Mesenchymal stem cell (in vitro differentiated cells and primary cell): ENCODE results near the gene ABCA6.

Experiments
- DNase-seq: peaks from one replicate; pipeline ENCODE4 v3.0.0-alpha.2; 2013
- H2AFZ ChIP-seq: one replicate; pipeline ENCODE4 v1.6.1; 2013; ENCODE audit warnings: low read depth, mild to moderate bottlenecking, control low read depth, inconsistent platforms, low read length, moderate library complexity
- H2AK5ac ChIP-seq: 2 replicates; pipeline ENCODE4 v1.6.1; 2013; ENCODE audit warnings: low read length, moderate library complexity, mild to moderate bottlenecking, inconsistent platforms; ENCODE audit not compliant: severe bottlenecking
- H2BK120ac ChIP-seq: one replicate; pipeline ENCODE4 v1.6.1; 2013; ENCODE audit warnings: low read depth, mild to moderate bottlenecking, inconsistent platforms, low read length, moderate library complexity
- H2BK12ac ChIP-seq, 2 experiments: one replicate each; pipeline ENCODE4 v1.6.1; 2013; ENCODE audit warnings: inconsistent platforms in 2 of 2, low read length in 2 of 2, mild to moderate bottlenecking in 2 of 2, moderate library complexity in 2 of 2, control low read depth in 1 of 2
- H2BK15ac ChIP-seq: one replicate; pipeline ENCODE4 v1.6.1; 2013; ENCODE audit warnings: mild to moderate bottlenecking, low read depth, inconsistent platforms; ENCODE audit not compliant: poor library complexity, severe bottlenecking
- H2BK5ac ChIP-seq: 2 replicates; pipeline ENCODE4 v1.6.1; 2013; ENCODE audit warnings: low read depth, mild to moderate bottlenecking, low read length, control low read depth, inconsistent platforms; ENCODE audit not compliant: poor library complexity, severe bottlenecking
- H3K14ac ChIP-seq, 2 experiments: one replicate each; pipeline ENCODE4 v1.6.1; 2013; ENCODE audit warnings: inconsistent platforms in 2 of 2, low read length in 2 of 2, control low read depth in 1 of 2, mild to moderate bottlenecking in 1 of 2, moderate library complexity in 1 of 2
- H3K18ac ChIP-seq, 2 experiments: one replicate each; pipeline ENCODE4 v1.6.1; 2013; ENCODE audit warnings: inconsistent platforms in 2 of 2, low read length in 2 of 2, control low read depth in 1 of 2, low read depth in 1 of 2, mild to moderate bottlenecking in 1 of 2
- H3K23ac ChIP-seq, 2 experiments: one replicate each; pipeline ENCODE4 v1.6.1; 2013; ENCODE audit warnings: inconsistent platforms in 2 of 2, low read length in 2 of 2, mild to moderate bottlenecking in 2 of 2, moderate library complexity in 2 of 2, control low read depth in 1 of 2
- H3K27ac ChIP-seq: 2 replicates; pipeline ENCODE4 v1.5.1; 2013; ENCODE audit warnings: mild to moderate bottlenecking, moderate library complexity, low read length, control low read depth, inconsistent platforms; ENCODE audit not compliant: poor library complexity, severe bottlenecking
- H3K27me3 ChIP-seq, 2 experiments: 2 replicates each; pipeline versions ENCODE4 v1.6.1 to v1.7.0; 2013; ENCODE audit warnings: low read length in 2 of 2, mild to moderate bottlenecking in 2 of 2, moderate library complexity in 2 of 2, control low read depth in 1 of 2, inconsistent platforms in 1 of 2; ENCODE audit not compliant: control insufficient read depth in 1 of 2, insufficient read depth in 1 of 2
- H3K36me3 ChIP-seq, 2 experiments: 2 replicates each; pipeline versions ENCODE4 v1.6.1 to v1.7.0; 2013; ENCODE audit warnings: low read length in 2 of 2, control low read depth in 1 of 2, inconsistent platforms in 1 of 2, low read depth in 1 of 2, mild to moderate bottlenecking in 1 of 2; ENCODE audit not compliant: insufficient read depth in 2 of 2, control insufficient read depth in 1 of 2
- H3K4ac ChIP-seq, 2 experiments: one replicate each; pipeline ENCODE4 v1.6.1; 2013; ENCODE audit warnings: inconsistent platforms in 2 of 2, low read length in 2 of 2, mild to moderate bottlenecking in 2 of 2, moderate library complexity in 2 of 2, control low read depth in 1 of 2, low read depth in 1 of 2
- H3K4me1 ChIP-seq: 2 replicates; pipeline ENCODE4 v1.6.1; 2013; ENCODE audit warnings: low read depth, low read length, control low read depth; ENCODE audit not compliant: control insufficient read depth, insufficient read depth
- H3K4me2 ChIP-seq: 2 replicates; pipeline ENCODE4 v1.6.1; 2013; ENCODE audit warnings: low read length, mild to moderate bottlenecking, inconsistent platforms; ENCODE audit not compliant: poor library complexity, severe bottlenecking
- H3K4me3 ChIP-seq, 2 experiments: 2 replicates each; pipeline versions ENCODE4 v1.5.1 to v1.7.0; 2013; ENCODE audit warnings: low read length in 2 of 2, mild to moderate bottlenecking in 2 of 2, control low read depth in 1 of 2, low read depth in 1 of 2; ENCODE audit not compliant: insufficient read depth in 1 of 2
- H3K79me1 ChIP-seq: replicated peaks from 2 replicates; pipeline ENCODE4 v1.6.1; 2013; ENCODE audit warnings: mild to moderate bottlenecking, control low read depth, low read length, inconsistent platforms; ENCODE audit not compliant: poor library complexity, severe bottlenecking
- H3K9ac ChIP-seq: 2 replicates; pipeline ENCODE4 v1.7.0; 2013; ENCODE audit warnings: mild to moderate bottlenecking, low read length, moderate library complexity
- H3K9me3 ChIP-seq: 2 replicates; pipeline ENCODE4 v1.7.0; 2013; ENCODE audit warnings: mild to moderate bottlenecking, low read length; ENCODE audit not compliant: control insufficient read depth
- H4K8ac ChIP-seq: one replicate; pipeline ENCODE4 v1.6.1; 2013; ENCODE audit warnings: inconsistent platforms, mild to moderate bottlenecking, low read length, moderate library complexity
- H4K91ac ChIP-seq: one replicate; pipeline ENCODE4 v1.6.1; 2013; ENCODE audit warnings: mild to moderate bottlenecking, low read length, inconsistent platforms
- WGBS: methylation state at CpG from one replicate; pipeline ENCODE4 v1.1.7; 2013; ENCODE audit warnings: mixed read lengths; 5-methylcytosine and 5-hydroxymethylcytosine counted together

The ABCA6 gene

GRCh38 chr17:69043098-69043734, 98.5 kb downstream of the ABCA6 start:
- DNase-seq: no peak
- 92% methylated on average over 2 of the region's 6 CpGs for WGBS

GRCh38 chr17:69042308-69042707, 99.4 kb downstream of the ABCA6 start:
- Histone ChIP-seq H3K9me3 (peaks cover 13% of the 10 kb centered on the region), H3K27me3 (no peaks in the 10 kb centered on the region), H3K14ac (no peak overlapping the region), H2BK15ac (no peak overlapping the region), H2BK5ac (no peak overlapping the region), H3K23ac (no peak overlapping the region), H2BK120ac (no peak overlapping the region), H3K79me1 (no peaks in the 10 kb centered on the region), H3K4me1 (no peaks in the 10 kb centered on the region), H4K8ac (no peak overlapping the region), H2BK12ac (no peak overlapping the region), H2AK5ac (no peak overlapping the region), H2AFZ (no peak overlapping the region), H3K4me2 (no peak overlapping the region), H3K9ac (no peak overlapping the region), H3K36me3 (peaks cover 0 to 85% of the 10 kb centered on the region in 2 experiments), H3K4ac (no peak overlapping the region), H4K91ac (no peak overlapping the region), H3K18ac (no peak overlapping the region), H3K27ac (no peak overlapping the region), H3K4me3 (no peak overlapping the region)
- no peak for DNase-seq
- 94% methylated on average over 2 of the region's 5 CpGs for WGBS

More at GRCh38 chr17:69043098-69043734, 98.5 kb downstream of the ABCA6 start:
- H2BK15ac ChIP-seq: peak overlapping the region; percentile 28
- peaks cover 0 to 80% of the 10 kb centered on the region in 2 experiments for H3K36me3 ChIP-seq
- H3K27me3 ChIP-seq: no peaks in the 10 kb centered on the region
- no peak overlapping the region for H2BK5ac ChIP-seq
- no peak overlapping the region for H2AK5ac ChIP-seq
- H3K4me2 ChIP-seq: no peak overlapping the region
- H3K9ac ChIP-seq: no peak overlapping the region
- H3K14ac ChIP-seq: no peak overlapping the region
- no peak overlapping the region for H2BK120ac ChIP-seq
- H3K4me1 ChIP-seq: no peaks in the 10 kb centered on the region
- no peak overlapping the region for H3K23ac ChIP-seq
- peak overlapping the region; percentile 39 for H4K91ac ChIP-seq
- peaks cover 6% of the 10 kb centered on the region for H3K9me3 ChIP-seq
- H3K18ac ChIP-seq: peak overlapping the region in 1 of 2 experiments; percentile 62
- H3K27ac ChIP-seq: no peak overlapping the region
- H3K4me3 ChIP-seq: no peak overlapping the region
- no peak overlapping the region for H2BK12ac ChIP-seq
- H3K79me1 ChIP-seq: no peaks in the 10 kb centered on the region
- no peak overlapping the region for H4K8ac ChIP-seq
- no peak overlapping the region for H2AFZ ChIP-seq
- no peak overlapping the region for H3K4ac ChIP-seq

DNA sequence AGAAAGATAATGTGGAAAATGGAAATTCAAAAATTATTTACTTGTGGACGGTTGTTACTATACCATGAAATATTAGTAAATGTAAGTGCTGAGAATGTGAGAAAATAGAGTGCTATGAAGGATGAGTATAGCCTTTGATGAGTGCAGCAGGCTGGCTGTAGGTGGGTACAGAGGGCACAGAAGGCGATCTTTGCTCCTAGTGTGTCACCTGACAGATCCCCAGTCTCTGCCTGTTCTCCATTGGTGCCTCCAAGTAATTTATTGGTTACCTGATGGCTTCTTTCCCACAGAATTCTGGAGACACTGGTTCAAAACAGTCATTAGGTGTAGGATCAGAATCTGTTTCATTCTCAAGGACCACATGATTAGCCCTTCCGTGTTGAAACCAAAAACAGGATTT, 109.9 kb downstream of the ABCA6 start:
- H3K27ac ChIP-seq: no peak overlapping the region
- no peak overlapping the region for H2BK15ac ChIP-seq
- no peak overlapping the region for H3K14ac ChIP-seq
- no peak overlapping the region for H2BK12ac ChIP-seq
- H3K9me3 ChIP-seq: peaks cover under 1% of the 10 kb centered on the region
- no peak overlapping the region for H4K8ac ChIP-seq
- H3K4me2 ChIP-seq: no peak overlapping the region
- H2BK120ac ChIP-seq: no peak overlapping the region
- no peaks in the 10 kb centered on the region for H3K4me1 ChIP-seq
- no peak for DNase-seq
- H3K79me1 ChIP-seq: no peaks in the 10 kb centered on the region
- H2AK5ac ChIP-seq: no peak overlapping the region
- peak overlapping the region; percentile 34 for H4K91ac ChIP-seq
- H3K23ac ChIP-seq: no peak overlapping the region
- no peak overlapping the region for H2BK5ac ChIP-seq
- H3K4me3 ChIP-seq: no peak overlapping the region
- no peak overlapping the region for H3K9ac ChIP-seq
- no peak overlapping the region for H3K4ac ChIP-seq
- no peaks in the 10 kb centered on the region for H3K27me3 ChIP-seq
- peaks cover 0 to 99% of the 10 kb centered on the region in 2 experiments for H3K36me3 ChIP-seq
- WGBS: 91% methylated on average over 3 of the region's 3 CpGs
- H3K18ac ChIP-seq: no peak overlapping the region
- no peak overlapping the region for H2AFZ ChIP-seq

GRCh38 chr17:69030169-69030568, 111.5 kb downstream of the ABCA6 start:
- no peak overlapping the region for H4K91ac ChIP-seq
- DNase-seq: no peak
- no peaks in the 10 kb centered on the region for H3K79me1 ChIP-seq
- H2BK5ac ChIP-seq: no peak overlapping the region
- no peaks in the 10 kb centered on the region for H3K4me1 ChIP-seq
- no peak overlapping the region for H2BK12ac ChIP-seq
- no peak overlapping the region for H2BK15ac ChIP-seq
- H3K18ac ChIP-seq: no peak overlapping the region
- no peak overlapping the region for H3K23ac ChIP-seq
- no peak overlapping the region for H2AK5ac ChIP-seq
- H3K27me3 ChIP-seq: no peaks in the 10 kb centered on the region
- H3K14ac ChIP-seq: no peak overlapping the region
- no peaks in the 10 kb centered on the region for H3K9me3 ChIP-seq
- H2BK120ac ChIP-seq: no peak overlapping the region
- H3K4me3 ChIP-seq: no peak overlapping the region
- H3K4ac ChIP-seq: no peak overlapping the region
- no peak overlapping the region for H3K4me2 ChIP-seq
- no peak overlapping the region for H3K27ac ChIP-seq
- H3K36me3 ChIP-seq: peaks cover 0 to 100% of the 10 kb centered on the region in 2 experiments
- 96% methylated on average over 1 of the region's 1 CpG for WGBS
- H4K8ac ChIP-seq: no peak overlapping the region
- no peak overlapping the region for H2AFZ ChIP-seq
- H3K9ac ChIP-seq: no peak overlapping the region
